Hepatocyte (in vitro differentiated cells): ENCODE results near the gene MMS19. TPM values are rescaled to one million over a fixed set of nuclear protein-coding genes. Genes with fewer than 3 reads are reported as not detected.

ENCODE experiments used
- DNase-seq: peaks from one replicate; pipeline ENCODE4 v3.0.0-alpha.2; 2016; ENCODE audit warnings: low spot score
- H2AFZ ChIP-seq: fragments of 200-600 bp; sonication (generic); 2 replicates; pipeline ENCODE4 v1.6.0; 2016; ENCODE audit warnings: antibody characterized with exemption, mild to moderate bottlenecking
- H3K27ac ChIP-seq: fragments of 200-600 bp; sonication (generic); 2 replicates; pipeline ENCODE4 v1.5.1; 2016; ENCODE audit warnings: mild to moderate bottlenecking
- H3K27me3 ChIP-seq: fragments of 200-600 bp; sonication (generic); 2 replicates; pipeline ENCODE4 v1.6.1; 2016
- H3K36me3 ChIP-seq: fragments of 200-600 bp; sonication (generic); replicated peaks from 2 replicates; pipeline ENCODE4 v1.5.1; 2016; ENCODE audit warnings: low read depth; ENCODE audit not compliant: insufficient read depth
- H3K4me1 ChIP-seq: fragments of 200-600 bp; sonication (generic); 2 replicates; pipeline ENCODE4 v1.5.1; 2016; ENCODE audit warnings: mild to moderate bottlenecking, moderate library complexity; ENCODE audit not compliant: insufficient read depth
- H3K4me2 ChIP-seq: fragments of 200-600 bp; sonication (generic); 2 replicates; pipeline ENCODE4 v1.6.0; 2016
- H3K4me3 ChIP-seq: fragments of 200-600 bp; sonication (generic); 2 replicates; pipeline ENCODE4 v1.5.1; 2016; ENCODE audit warnings: mild to moderate bottlenecking
- H3K79me2 ChIP-seq: fragments of 200-600 bp; sonication (generic); 2 replicates; pipeline ENCODE4 v1.6.0; 2017; ENCODE audit warnings: mild to moderate bottlenecking
- H3K9me2 ChIP-seq: fragments of 200-600 bp; sonication (generic); replicated peaks from 2 replicates; pipeline ENCODE4 v1.6.0; 2017; ENCODE audit warnings: mild to moderate bottlenecking; ENCODE audit not compliant: insufficient read depth
- H3K9me3 ChIP-seq: fragments of 200-600 bp; sonication (generic); 2 replicates; pipeline ENCODE4 v1.5.1; 2016; ENCODE audit warnings: low read depth, mild to moderate bottlenecking
- H4K20me1 ChIP-seq: fragments of 200-600 bp; sonication (generic); 2 replicates; pipeline ENCODE4 v1.6.0; 2016; ENCODE audit warnings: mild to moderate bottlenecking; ENCODE audit not compliant: insufficient read depth, poor library complexity, severe bottlenecking
- EZH2 ChIP-seq: fragments of 200-600 bp; sonication (generic); IDR thresholded peaks from 2 replicates; pipeline ENCODE4 v1.6.1; 2016; ENCODE audit warnings: antibody characterized with exemption, mild to moderate bottlenecking, borderline replicate concordance
- EZH2phosphoT487 ChIP-seq: fragments of 200-600 bp; sonication (generic); IDR thresholded peaks from one replicate; pipeline ENCODE4 v1.6.1; 2018; ENCODE audit warnings: antibody characterized with exemption, mild to moderate bottlenecking, low read depth, moderate library complexity; ENCODE audit not compliant: unreplicated experiment, severe bottlenecking
- WGBS: methylation state at CpG from one replicate; pipeline ENCODE4 v1.1.6; 2016; ENCODE audit warnings: low lambda C conversion rate; ENCODE audit errors: missing lambda C conversion rate; 5-methylcytosine and 5-hydroxymethylcytosine counted together
- polyA plus RNA-seq: library from polyadenylated mRNA; unstranded; fragments of >200 nt; fragmentation: Nextera tagmentation; extraction: Ambion mirVana; gene quantifications from 2 replicates; pipeline ENCODE4 v1.2.1, GENCODE V29; 2016
- total RNA-seq: library from RNA; depleted of rRNA; stranded (reverse); fragments of >200 nt; gene quantifications from 2 replicates; pipeline ENCODE4 v1.2.3, GENCODE V29; 2014
- TF ChIP-seq, protein P1 (sequence below): fragments of 200-600 bp; sonication (generic); IDR thresholded peaks from 2 replicates; pipeline ENCODE4 v1.5.1; 2016; ENCODE audit warnings: antibody characterized with exemption, mild to moderate bottlenecking; ENCODE audit not compliant: poor library complexity

Gene MMS19
- total and polyA plus RNA-seq, 2 experiments from 2014 or later = 58.4 to 68.6 TPM

GRCh38 chr10:97517778-97518300, 19.6 kb upstream of the MMS19 start:
- Histone ChIP-seq H3K36me3 (no peaks in the 10 kb centered on the region), H3K27ac (no peak overlapping the region), H3K9me2 (no peaks in the 10 kb centered on the region), H3K79me2 (peaks cover 34% of the 10 kb centered on the region), H3K27me3 (no peaks in the 10 kb centered on the region), H4K20me1 (no peaks in the 10 kb centered on the region), H3K9me3 (no peaks in the 10 kb centered on the region), H2AFZ (no peak overlapping the region), H3K4me2 (no peak overlapping the region), H3K4me1 (no peaks in the 10 kb centered on the region), H3K4me3 (no peak overlapping the region)
- DNase-seq = no peak
- WGBS = 80% methylated on average over 6 of the region's 6 CpGs
- TF ChIP-seq, protein P1, sequence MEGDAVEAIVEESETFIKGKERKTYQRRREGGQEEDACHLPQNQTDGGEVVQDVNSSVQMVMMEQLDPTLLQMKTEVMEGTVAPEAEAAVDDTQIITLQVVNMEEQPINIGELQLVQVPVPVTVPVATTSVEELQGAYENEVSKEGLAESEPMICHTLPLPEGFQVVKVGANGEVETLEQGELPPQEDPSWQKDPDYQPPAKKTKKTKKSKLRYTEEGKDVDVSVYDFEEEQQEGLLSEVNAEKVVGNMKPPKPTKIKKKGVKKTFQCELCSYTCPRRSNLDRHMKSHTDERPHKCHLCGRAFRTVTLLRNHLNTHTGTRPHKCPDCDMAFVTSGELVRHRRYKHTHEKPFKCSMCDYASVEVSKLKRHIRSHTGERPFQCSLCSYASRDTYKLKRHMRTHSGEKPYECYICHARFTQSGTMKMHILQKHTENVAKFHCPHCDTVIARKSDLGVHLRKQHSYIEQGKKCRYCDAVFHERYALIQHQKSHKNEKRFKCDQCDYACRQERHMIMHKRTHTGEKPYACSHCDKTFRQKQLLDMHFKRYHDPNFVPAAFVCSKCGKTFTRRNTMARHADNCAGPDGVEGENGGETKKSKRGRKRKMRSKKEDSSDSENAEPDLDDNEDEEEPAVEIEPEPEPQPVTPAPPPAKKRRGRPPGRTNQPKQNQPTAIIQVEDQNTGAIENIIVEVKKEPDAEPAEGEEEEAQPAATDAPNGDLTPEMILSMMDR = no peak
- no peak for TF ChIP-seq EZH2phosphoT487
- TF ChIP-seq EZH2 = no peak

- H4K20me1 ChIP-seq = no peaks in the 10 kb centered on the region
- no peak overlapping the region for H3K4me2 ChIP-seq
- no peaks in the 10 kb centered on the region for H3K27me3 ChIP-seq
- no peaks in the 10 kb centered on the region for H3K9me3 ChIP-seq
- H3K4me3 ChIP-seq = no peak overlapping the region
- H3K36me3 ChIP-seq = no peaks in the 10 kb centered on the region
- no peaks in the 10 kb centered on the region for H3K4me1 ChIP-seq
- peaks cover 39% of the 10 kb centered on the region for H3K79me2 ChIP-seq
- no peak for DNase-seq
- WGBS = 95% methylated on average over 15 of the region's 15 CpGs
- H3K27ac ChIP-seq = no peak overlapping the region
- H2AFZ ChIP-seq = no peak overlapping the region
- no peaks in the 10 kb centered on the region for H3K9me2 ChIP-seq
- TF ChIP-seq EZH2phosphoT487 (no peak), EZH2 (no peak)
- TF ChIP-seq, protein P1 = no peak
Observed at GRCh38 chr10:97517096-97517750, 19.0 kb upstream of the MMS19 start.

- H3K27me3 ChIP-seq = no peaks in the 10 kb centered on the region
- H3K4me3 ChIP-seq = no peak overlapping the region
- no peaks in the 10 kb centered on the region for H3K4me1 ChIP-seq
- H2AFZ ChIP-seq = no peak overlapping the region
- H3K79me2 ChIP-seq = peaks cover 44% of the 10 kb centered on the region
- no peaks in the 10 kb centered on the region for H4K20me1 ChIP-seq
- DNase-seq = no peak
- no peak overlapping the region for H3K4me2 ChIP-seq
- WGBS = 63% methylated on average over 10 of the region's 10 CpGs
- TF ChIP-seq, protein P1 = no peak
- TF ChIP-seq EZH2 = no peak
- no peak for TF ChIP-seq EZH2phosphoT487
- H3K9me2 ChIP-seq = no peaks in the 10 kb centered on the region
- H3K27ac ChIP-seq = no peak overlapping the region
- H3K36me3 ChIP-seq = no peaks in the 10 kb centered on the region
- no peaks in the 10 kb centered on the region for H3K9me3 ChIP-seq
Observed at GRCh38 chr10:97515271-97515978, 17.2 kb upstream of the MMS19 start.
